Measurements from ENCODE around the gene BCL11B.

DNA sequence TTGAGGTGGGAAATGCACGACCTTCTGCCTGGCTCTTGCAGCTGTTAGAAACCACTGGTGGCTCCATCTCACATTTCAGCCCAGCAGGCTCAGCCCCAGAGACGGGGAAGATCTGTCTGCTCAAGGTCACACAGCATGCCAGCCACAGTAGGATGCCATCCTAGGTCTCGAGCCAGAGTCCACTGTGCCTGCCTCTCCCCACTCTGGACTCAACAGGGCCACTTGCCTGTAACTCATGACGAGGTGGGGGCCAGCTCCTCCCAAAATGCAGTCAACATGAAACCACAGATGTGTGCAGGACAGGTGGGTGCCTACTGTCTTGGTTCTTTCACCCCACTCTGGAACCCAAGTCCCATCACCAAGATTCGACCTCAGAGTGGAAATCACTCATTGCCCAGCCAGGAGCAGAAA is 23.2 kb downstream of the BCL11B start:
- TF ChIP-seq GATA3 (IDR thresholded peaks at IDR 0.05; ENCODE audit: low read depth, low read length), result no peak
- TF ChIP-seq GATA2 (IDR thresholded peaks at IDR 0.05; ENCODE audit: low read depth, low read length), result no peak

Data from SH-SY5Y (cell line).